Measurements from ENCODE around the gene ZNF628. TPM values are rescaled to one million over a fixed set of nuclear protein-coding genes. Genes with fewer than 3 reads are reported as not detected.
A peak's percentile ranks its signal among the peaks of the same experiment; 100 is the strongest.
"Not testable (repeated sequence)": the region's sequence is repeated elsewhere in the genome, so short reads cannot be mapped to it uniquely, and the experiment has no call there.

The ZNF628 gene
- total RNA-seq, 3 donors from 2014 or later = 6.8 to 11.1 (median 7.9) TPM

DNA sequence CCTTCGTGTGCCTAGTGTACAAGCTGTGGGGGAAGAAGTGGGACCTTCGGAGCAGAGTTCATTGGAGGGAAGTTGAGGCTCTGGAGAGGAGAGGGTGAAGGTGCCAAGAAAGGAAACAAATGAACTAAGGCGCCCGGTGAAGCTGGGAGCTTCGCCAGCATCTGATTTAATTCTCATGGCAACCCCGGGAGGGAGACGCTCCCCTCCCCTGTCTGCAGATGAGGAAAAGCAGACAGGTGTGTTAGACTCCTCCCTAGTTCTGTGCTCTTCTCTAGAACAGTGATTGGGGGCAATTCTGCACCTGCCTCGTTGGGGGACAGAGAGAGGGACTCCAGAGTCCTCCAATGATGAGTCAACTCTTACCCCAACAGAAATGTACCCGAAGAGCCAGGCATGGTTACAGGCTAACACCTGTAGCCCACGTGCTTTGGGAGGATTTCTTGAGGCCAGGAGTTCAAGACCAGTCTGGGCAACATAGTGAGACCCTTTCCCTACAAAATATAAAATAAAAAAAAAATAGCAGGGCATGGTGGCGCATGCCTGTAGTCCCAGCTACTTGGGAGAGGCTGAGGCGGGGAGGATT, 16.0 kb downstream of the ZNF628 start:
- intact Hi-C loops (cut with DNase I, micrococcal nuclease) = no loop called here
- TF ChIP-seq, protein P1, sequence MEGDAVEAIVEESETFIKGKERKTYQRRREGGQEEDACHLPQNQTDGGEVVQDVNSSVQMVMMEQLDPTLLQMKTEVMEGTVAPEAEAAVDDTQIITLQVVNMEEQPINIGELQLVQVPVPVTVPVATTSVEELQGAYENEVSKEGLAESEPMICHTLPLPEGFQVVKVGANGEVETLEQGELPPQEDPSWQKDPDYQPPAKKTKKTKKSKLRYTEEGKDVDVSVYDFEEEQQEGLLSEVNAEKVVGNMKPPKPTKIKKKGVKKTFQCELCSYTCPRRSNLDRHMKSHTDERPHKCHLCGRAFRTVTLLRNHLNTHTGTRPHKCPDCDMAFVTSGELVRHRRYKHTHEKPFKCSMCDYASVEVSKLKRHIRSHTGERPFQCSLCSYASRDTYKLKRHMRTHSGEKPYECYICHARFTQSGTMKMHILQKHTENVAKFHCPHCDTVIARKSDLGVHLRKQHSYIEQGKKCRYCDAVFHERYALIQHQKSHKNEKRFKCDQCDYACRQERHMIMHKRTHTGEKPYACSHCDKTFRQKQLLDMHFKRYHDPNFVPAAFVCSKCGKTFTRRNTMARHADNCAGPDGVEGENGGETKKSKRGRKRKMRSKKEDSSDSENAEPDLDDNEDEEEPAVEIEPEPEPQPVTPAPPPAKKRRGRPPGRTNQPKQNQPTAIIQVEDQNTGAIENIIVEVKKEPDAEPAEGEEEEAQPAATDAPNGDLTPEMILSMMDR (IDR thresholded peaks at IDR 0.05) = no peak
- ATAC-seq (no peak), DNase-seq (no peak)
- Histone ChIP-seq H3K36me3 (ENCODE audit: low read depth) (no peaks in the 10 kb centered on the region), H3K9me3 (no peaks in the 10 kb centered on the region), H3K4me3 (no peak overlapping the region), H3K4me1 (ENCODE audit: low read depth) (no peaks in the 10 kb centered on the region)

DNA sequence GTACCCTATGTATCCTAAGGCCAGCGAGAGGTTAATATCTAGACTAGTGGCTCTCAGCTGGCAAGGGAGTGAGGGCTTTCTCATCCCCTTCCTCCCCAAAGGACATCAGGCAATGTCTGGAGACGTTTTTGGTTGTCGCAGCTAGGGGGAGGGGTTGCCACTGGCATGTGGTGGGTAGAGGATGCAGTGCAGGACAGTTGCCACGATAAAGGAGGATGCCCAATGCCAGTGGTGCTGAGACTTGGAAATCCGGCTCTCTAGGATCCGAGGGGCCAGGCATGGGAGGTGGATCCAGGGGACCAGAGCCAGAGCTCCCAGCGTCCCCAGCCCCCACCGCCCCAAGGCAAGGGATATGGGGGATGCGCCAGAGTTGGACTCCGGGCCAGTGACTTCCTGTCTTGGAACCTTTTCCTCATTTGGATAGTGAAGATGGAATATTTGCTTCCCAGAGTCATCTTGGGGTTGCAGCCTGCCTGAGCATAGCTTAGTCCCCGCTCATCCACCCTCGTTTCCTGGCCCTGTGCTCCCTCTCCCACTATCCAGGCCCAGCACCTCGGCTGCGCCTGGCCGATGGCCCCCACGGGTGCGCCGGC, 16.7 kb downstream of the ZNF628 start:
- Histone ChIP-seq H3K4me1 (ENCODE audit: low read depth) (no peaks in the 10 kb centered on the region), H3K9me3 (no peaks in the 10 kb centered on the region), H3K36me3 (ENCODE audit: low read depth) (no peaks in the 10 kb centered on the region), H3K4me3 (no peak overlapping the region)
- TF ChIP-seq, protein P1 (IDR thresholded peaks at IDR 0.05) = no peak
- intact Hi-C loops (cut with DNase I, micrococcal nuclease) = no loop called here
- no peak for DNase-seq
- no peak for ATAC-seq

DNA sequence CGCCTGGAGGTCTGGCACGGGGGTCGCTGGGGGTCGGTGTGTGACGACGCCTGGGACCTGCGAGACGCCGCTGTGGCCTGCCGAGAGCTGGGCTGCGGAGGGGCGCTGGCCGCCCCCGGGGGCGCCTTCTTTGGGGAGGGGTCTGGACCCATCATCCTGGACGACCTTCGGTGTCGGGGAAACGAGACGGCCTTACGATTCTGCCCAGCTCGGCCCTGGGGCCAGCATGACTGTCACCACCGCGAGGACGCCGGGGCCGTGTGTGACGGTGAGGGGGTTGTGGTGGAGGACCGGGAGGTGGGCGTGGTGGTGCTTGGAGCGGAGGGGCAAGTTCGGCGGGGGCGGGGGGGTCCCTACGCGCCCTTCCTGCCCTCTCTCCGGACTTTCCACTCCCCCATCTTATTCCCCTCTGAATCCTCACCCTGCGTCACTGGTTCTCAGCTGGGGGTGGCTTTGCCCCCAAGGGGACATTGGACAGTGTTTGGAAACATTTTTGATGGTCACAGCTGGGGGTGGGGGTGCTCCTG, 17.3 kb downstream of the ZNF628 start:
- no peaks in the 10 kb centered on the region for H3K36me3 ChIP-seq (ENCODE audit: low read depth)
- H3K9me3 ChIP-seq = no peaks in the 10 kb centered on the region
- no peaks in the 10 kb centered on the region for H3K4me1 ChIP-seq (ENCODE audit: low read depth)
- TF ChIP-seq, protein P1 (IDR thresholded peaks at IDR 0.05) = no peak
- ATAC-seq (no peak), DNase-seq (peak in 1 of 3 donors; percentile 15)
- no peak overlapping the region for H3K4me3 ChIP-seq
- intact Hi-C loops (cut with DNase I, micrococcal nuclease) = no loop called here

DNA sequence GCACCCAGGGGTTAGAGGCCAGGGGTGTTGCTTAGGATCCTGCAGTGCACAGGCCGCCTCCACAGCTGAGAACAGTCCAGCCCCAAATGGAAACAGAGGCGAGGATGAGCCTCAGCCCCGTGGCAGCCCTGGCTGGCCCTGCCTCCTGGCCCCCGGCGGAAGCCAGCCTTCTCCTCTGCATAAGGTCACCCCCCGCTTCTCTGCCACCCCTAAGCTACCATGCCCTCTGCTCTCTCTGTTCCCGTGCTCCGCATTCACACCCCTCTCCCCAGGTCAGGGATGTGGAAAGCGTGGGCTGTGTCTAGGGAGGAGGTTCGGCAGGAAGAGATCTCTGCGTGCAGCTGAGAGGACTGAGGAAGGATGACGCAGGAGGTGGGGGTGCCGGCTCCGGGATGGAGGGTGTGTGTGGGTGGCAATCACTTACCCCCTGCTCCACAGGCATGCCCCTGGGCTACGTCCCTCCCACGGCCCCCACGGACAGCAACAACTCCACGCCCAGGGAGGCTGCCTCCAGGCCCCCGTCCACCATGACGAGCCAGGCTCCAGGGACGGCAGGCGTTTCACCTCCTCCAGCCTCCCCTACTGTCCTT, 17.9 kb downstream of the ZNF628 start:
- H3K36me3 ChIP-seq (ENCODE audit: low read depth) = no peaks in the 10 kb centered on the region
- intact Hi-C loops (cut with DNase I, micrococcal nuclease) = no loop called here
- no peak overlapping the region for H3K4me3 ChIP-seq
- H3K4me1 ChIP-seq (ENCODE audit: low read depth) = no peaks in the 10 kb centered on the region
- ATAC-seq (peak; percentile 35), DNase-seq (no peak)
- TF ChIP-seq, protein P1 (IDR thresholded peaks at IDR 0.05) = no peak
- H3K9me3 ChIP-seq = no peaks in the 10 kb centered on the region

GRCh38 chr19:55495646-55496349, 19.4 kb downstream of the ZNF628 start:
- H3K36me3 ChIP-seq (ENCODE audit: low read depth) = no peaks in the 10 kb centered on the region
- DNase-seq = peak in 1 of 3 donors; percentile 15
- ATAC-seq = no peak
- intact Hi-C loops (cut with DNase I, micrococcal nuclease) = no loop called here
- no peak overlapping the region for H3K4me3 ChIP-seq
- no peaks in the 10 kb centered on the region for H3K9me3 ChIP-seq
- no peaks in the 10 kb centered on the region for H3K4me1 ChIP-seq (ENCODE audit: low read depth)
- TF ChIP-seq, protein P1 (IDR thresholded peaks at IDR 0.05) = no peak

GRCh38 chr19:55496820-55497219, 20.4 kb downstream of the ZNF628 start:
- ATAC-seq; intact Hi-C loops (cut with DNase I, micrococcal nuclease); H3K36me3 ChIP-seq (ENCODE audit: low read depth); H3K4me3 ChIP-seq; H3K9me3 ChIP-seq; H3K4me1 ChIP-seq (ENCODE audit: low read depth): not testable (repeated sequence)
- DNase-seq = peak in 1 of 3 donors; percentile 10
